Measurements from ENCODE around the gene UBE2E2.

- TF ChIP-seq POLR2A (IDR thresholded peaks at IDR 0.05) = no peak
- no peak for TF ChIP-seq EP300 (IDR thresholded peaks at IDR 0.05)
- TF ChIP-seq, protein P1, sequence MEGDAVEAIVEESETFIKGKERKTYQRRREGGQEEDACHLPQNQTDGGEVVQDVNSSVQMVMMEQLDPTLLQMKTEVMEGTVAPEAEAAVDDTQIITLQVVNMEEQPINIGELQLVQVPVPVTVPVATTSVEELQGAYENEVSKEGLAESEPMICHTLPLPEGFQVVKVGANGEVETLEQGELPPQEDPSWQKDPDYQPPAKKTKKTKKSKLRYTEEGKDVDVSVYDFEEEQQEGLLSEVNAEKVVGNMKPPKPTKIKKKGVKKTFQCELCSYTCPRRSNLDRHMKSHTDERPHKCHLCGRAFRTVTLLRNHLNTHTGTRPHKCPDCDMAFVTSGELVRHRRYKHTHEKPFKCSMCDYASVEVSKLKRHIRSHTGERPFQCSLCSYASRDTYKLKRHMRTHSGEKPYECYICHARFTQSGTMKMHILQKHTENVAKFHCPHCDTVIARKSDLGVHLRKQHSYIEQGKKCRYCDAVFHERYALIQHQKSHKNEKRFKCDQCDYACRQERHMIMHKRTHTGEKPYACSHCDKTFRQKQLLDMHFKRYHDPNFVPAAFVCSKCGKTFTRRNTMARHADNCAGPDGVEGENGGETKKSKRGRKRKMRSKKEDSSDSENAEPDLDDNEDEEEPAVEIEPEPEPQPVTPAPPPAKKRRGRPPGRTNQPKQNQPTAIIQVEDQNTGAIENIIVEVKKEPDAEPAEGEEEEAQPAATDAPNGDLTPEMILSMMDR (IDR thresholded peaks at IDR 0.05) = no peak
- no peak for TF ChIP-seq POLR2AphosphoS5 (IDR thresholded peaks at IDR 0.05)
These were observed 201.1 kb downstream of the UBE2E2 start for GRCh38 chr3:23404246-23404645.

Data from stomach (tissue), 4 donors.